H1 (cell line): ENCODE data around the gene OR10G2. TPM values are rescaled to one million over a fixed set of nuclear protein-coding genes. Genes with fewer than 3 reads are reported as not detected.

Experiments
- CTCF ChIA-PET: fragments of 300-600 bp; sonication (Branson Sonifier 250); formaldehyde crosslinking; loops from one replicate; lab custom pipeline; 2021; ENCODE audit not compliant: partially characterized antibody; lab: Charles Lee
- POLR2A ChIA-PET: fragments of 300-600 bp; sonication (Branson Sonifier 250); formaldehyde crosslinking; loops from one replicate; lab custom pipeline; 2021; ENCODE audit warnings: inconsistent platforms; ENCODE audit not compliant: partially characterized antibody; lab: Charles Lee
- DNase-seq, 2 experiments: peaks; one replicate each; pipeline versions ENCODE4 v3.0.0 to v3.0.0-alpha.2; 2010 to 2022; ENCODE audit warnings: low spot score in 2 of 2, low read depth in 1 of 2, mixed read lengths in 1 of 2
- FAIRE-seq: peaks from 2 replicates; lab custom pipeline; 2011; peaks lifted over from hg19 to GRCh38; lab: Jason Lieb, UNC
- H2AFZ ChIP-seq: 2 replicates; pipeline ENCODE4 v1.8.1; 2012; ENCODE audit warnings: low read length, inconsistent platforms
- H2AK5ac ChIP-seq: 2 replicates; pipeline ENCODE4 v1.6.1; 2013; ENCODE audit warnings: low read depth, low read length
- H2BK120ac ChIP-seq: replicated peaks from 2 replicates; pipeline ENCODE3; 2013; ENCODE audit warnings: low read depth, low read length, inconsistent platforms
- H2BK12ac ChIP-seq: 2 replicates; pipeline ENCODE4 v1.6.1; 2013; ENCODE audit warnings: low read depth, low read length
- H2BK15ac ChIP-seq: 2 replicates; pipeline ENCODE4 v1.6.1; 2013; ENCODE audit warnings: low read length
- H2BK20ac ChIP-seq: 2 replicates; pipeline ENCODE4 v1.6.1; 2013; ENCODE audit warnings: low read length
- H2BK5ac ChIP-seq: 2 replicates; pipeline ENCODE4 v1.6.1; 2013; ENCODE audit warnings: low read depth, low read length
- H3K14ac ChIP-seq: 2 replicates; pipeline ENCODE4 v1.6.1; 2013; ENCODE audit warnings: inconsistent platforms; ENCODE audit not compliant: insufficient read length
- H3K18ac ChIP-seq: 2 replicates; pipeline ENCODE4 v1.6.1; 2013; ENCODE audit warnings: low read length; ENCODE audit errors: extremely low read depth
- H3K23ac ChIP-seq: 2 replicates; pipeline ENCODE4 v1.6.1; 2013; ENCODE audit warnings: inconsistent platforms; ENCODE audit not compliant: insufficient read length
- H3K23me2 ChIP-seq: 2 replicates; pipeline ENCODE4 v1.6.1; 2013; ENCODE audit warnings: low read depth, low read length
- H3K27ac ChIP-seq: 2 replicates; pipeline ENCODE4 v1.6.1; 2011; ENCODE audit warnings: low read depth, low read length, inconsistent platforms
- H3K27me3 ChIP-seq, 4 experiments: replicated peaks in 1 of 4; 1 replicate in 1 of 4; 2 replicates in 3 of 4; pipeline versions ENCODE4 v1.6.1 to v1.8.1; 2011 to 2013; ENCODE audit warnings: low read length in 3 of 4, mild to moderate bottlenecking in 3 of 4, inconsistent platforms in 2 of 4, mixed read lengths in 2 of 4, moderate library complexity in 1 of 4; ENCODE audit not compliant: control insufficient read depth in 3 of 4, insufficient read depth in 3 of 4; ENCODE audit errors: extremely low read depth in 1 of 4
- H3K36me3 ChIP-seq, 4 experiments: 2 replicates each; pipeline versions ENCODE4 v1.6.1 to v1.8.1; 2011 to 2013; ENCODE audit warnings: mild to moderate bottlenecking in 4 of 4, low read length in 3 of 4, moderate library complexity in 2 of 4, control low read depth in 1 of 4, inconsistent platforms in 1 of 4; ENCODE audit not compliant: insufficient read depth in 4 of 4, control insufficient read depth in 2 of 4
- H3K4ac ChIP-seq: replicated peaks from 2 replicates; pipeline ENCODE3; 2013; ENCODE audit warnings: low read length, low read depth, mixed read lengths, inconsistent platforms; ENCODE audit not compliant: insufficient read length
- H3K4me1 ChIP-seq, 4 experiments: replicated peaks in 1 of 4; 1 replicate in 1 of 4; 2 replicates in 3 of 4; pipeline versions ENCODE4 v1.6.1 to v1.8.1; 2011 to 2013; ENCODE audit warnings: low read length in 3 of 4, inconsistent platforms in 2 of 4, mixed read lengths in 1 of 4; ENCODE audit not compliant: insufficient read depth in 4 of 4, control insufficient read depth in 3 of 4
- H3K4me2 ChIP-seq, 2 experiments: 2 replicates each; pipeline versions ENCODE4 v1.6.1 to v1.8.1; 2011 to 2013; ENCODE audit warnings: low read depth in 2 of 2, low read length in 2 of 2, control low read depth in 1 of 2, inconsistent platforms in 1 of 2, mild to moderate bottlenecking in 1 of 2; ENCODE audit not compliant: insufficient read depth in 1 of 2
- H3K4me3 ChIP-seq, 4 experiments: fragments of 200-600, 300-600 bp in 1 of 4; sonication (generic), shearing (Covaris generic), sonication (Bioruptor Twin) in 1 of 4; 2 replicates each; pipeline versions ENCODE4 v1.5.1 to v1.8.1; 2011 to 2016; ENCODE audit warnings: low read length in 4 of 4, low read depth in 3 of 4, control low read depth in 2 of 4, inconsistent platforms in 2 of 4, mild to moderate bottlenecking in 2 of 4, mixed read lengths in 1 of 4, moderate library complexity in 1 of 4; ENCODE audit not compliant: insufficient read depth in 2 of 4; ENCODE audit errors: extremely low read depth in 1 of 4
- H3K56ac ChIP-seq: replicated peaks from 2 replicates; pipeline ENCODE3; 2013; ENCODE audit warnings: low read depth, mild to moderate bottlenecking, mixed read lengths, low read length, inconsistent platforms; ENCODE audit not compliant: insufficient read length
- H3K79me1 ChIP-seq: 2 replicates; pipeline ENCODE4 v1.6.1; 2013; ENCODE audit warnings: low read depth, low read length, control low read depth
- H3K79me2 ChIP-seq, 2 experiments: 2 replicates each; pipeline versions ENCODE4 v1.6.1 to v1.8.1; 2012 to 2013; ENCODE audit warnings: low read length in 2 of 2, mild to moderate bottlenecking in 2 of 2, inconsistent platforms in 1 of 2; ENCODE audit not compliant: insufficient read depth in 2 of 2, control insufficient read depth in 1 of 2
- H3K9ac ChIP-seq, 4 experiments: replicated peaks in 1 of 4; 1 replicate in 1 of 4; 2 replicates in 3 of 4; pipeline versions ENCODE4 v1.6.1 to v1.8.1; 2011 to 2013; ENCODE audit warnings: low read depth in 3 of 4, low read length in 3 of 4, control low read depth in 2 of 4, mild to moderate bottlenecking in 2 of 4, moderate library complexity in 2 of 4, inconsistent platforms in 1 of 4; ENCODE audit errors: extremely low read depth in 1 of 4
- H3K9me3 ChIP-seq, 2 experiments: 2 replicates each; pipeline versions ENCODE4 v1.6.1 to v1.8.1; 2012 to 2013; ENCODE audit warnings: mild to moderate bottlenecking in 2 of 2, moderate library complexity in 2 of 2, control low read depth in 1 of 2, inconsistent platforms in 1 of 2, low read depth in 1 of 2, low read length in 1 of 2, mixed read lengths in 1 of 2; ENCODE audit not compliant: insufficient read depth in 2 of 2
- H4K20me1 ChIP-seq, 2 experiments: replicated peaks in 1 of 2; 2 replicates each; pipeline versions ENCODE3 to v1.8.1; 2011 to 2013; ENCODE audit warnings: inconsistent platforms in 2 of 2, low read length in 2 of 2, mild to moderate bottlenecking in 1 of 2; ENCODE audit not compliant: insufficient read depth in 2 of 2, control insufficient read depth in 1 of 2
- H4K5ac ChIP-seq: 2 replicates; pipeline ENCODE4 v1.6.1; 2013; ENCODE audit warnings: low read length, low read depth, mixed read lengths, inconsistent platforms; ENCODE audit not compliant: insufficient read length
- H4K8ac ChIP-seq: 2 replicates; pipeline ENCODE4 v1.8.0; 2013; ENCODE audit warnings: mild to moderate bottlenecking, moderate library complexity, low read length, inconsistent platforms; ENCODE audit not compliant: insufficient read depth; ENCODE audit errors: extremely low read depth
- H4K91ac ChIP-seq: replicated peaks from 2 replicates; pipeline ENCODE3; 2013; ENCODE audit warnings: low read length, mixed read lengths, inconsistent platforms; ENCODE audit not compliant: insufficient read length
- CBX5 ChIP-seq: fragments of 300-800, 300-1000 bp; sonication (generic); IDR thresholded peaks from 2 replicates; pipeline ENCODE4 v1.7.1; 2016; ENCODE audit warnings: antibody characterized with exemption, low read length, low read depth
- RFX5 ChIP-seq: IDR thresholded peaks from 2 replicates; pipeline ENCODE4 v1.6.1; 2011; ENCODE audit warnings: low read depth, low read length, improper control_type of control experiment, borderline replicate concordance
- WGBS, 2 experiments: shearing (Covaris generic) in 1 of 2; methylation state at CpG; one replicate each; pipeline versions ENCODE4 v1.1.6 to v1.1.7; 2013 to 2015; ENCODE audit warnings: low lambda C conversion rate in 2 of 2, mixed read lengths in 2 of 2, inconsistent platforms in 1 of 2, low coverage in 1 of 2, missing lambda C conversion rate in 1 of 2; ENCODE audit not compliant: insufficient replicate concordance in 2 of 2, insufficient coverage in 1 of 2, insufficient read length in 1 of 2; ENCODE audit errors: extremely low coverage in 1 of 2, missing lambda C conversion rate in 1 of 2; 5-methylcytosine and 5-hydroxymethylcytosine counted together
- polyA plus RNA-seq, 7 experiments: library from polyadenylated mRNA; depleted of rRNA in 3 of 7; stranded (reverse) in 5 of 7; unstranded in 2 of 7; fragments of >200 nt in 5 of 7; fragments of 200-250 nt in 2 of 7; gene quantifications; 1 replicate in 5 of 7; 2 replicates in 1 of 7; 4 replicates in 1 of 7; pipeline versions ENCODE4 v1.2.1 to v1.2.3, GENCODE V29; 2011 to 2013; ENCODE audit warnings: missing spikeins in 2 of 7, mixed read lengths in 2 of 7
- total RNA-seq: library from RNA; stranded (reverse); fragmentation: NEBNext Ultra II Directional; extraction: Animal tissue kit (Norgen Biotek cat#: 25700); gene quantifications from 2 replicates; pipeline ENCODE4 v1.2.1, GENCODE V29; 2021

OR10G2 gene
- total and polyA plus RNA-seq, 2 of the 8 experiments (the other 6 are each of a cell fraction or from before 2014, with no cell fraction given): not detected

DNA sequence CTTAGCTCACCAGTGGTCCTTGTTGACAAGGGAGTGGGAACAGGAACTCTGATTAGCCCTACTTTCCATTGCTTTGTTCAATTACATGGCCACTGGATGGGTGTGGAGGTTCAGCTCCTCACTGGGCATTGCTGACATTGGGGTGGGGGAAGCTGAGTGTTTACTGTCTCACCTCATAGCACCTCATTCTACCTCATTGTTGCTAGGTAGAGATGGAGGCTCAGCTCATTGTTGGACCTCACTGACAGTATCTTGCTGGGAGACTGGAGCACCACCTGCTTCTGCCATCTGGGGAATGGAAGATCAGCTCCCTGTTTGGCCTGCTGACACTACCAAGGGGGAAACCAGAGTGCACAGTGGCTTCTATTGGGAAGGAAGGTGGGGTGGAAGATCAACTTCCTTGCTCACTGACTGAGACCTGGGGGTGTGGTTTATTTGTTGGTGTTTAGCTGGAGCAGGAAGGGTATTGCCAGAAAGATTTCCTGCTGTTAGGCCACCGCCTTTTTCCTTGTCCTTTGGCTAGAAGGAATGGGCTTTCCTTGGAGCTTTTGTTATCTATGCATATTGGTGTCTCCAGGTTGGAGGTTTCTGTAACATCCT, 17.6 kb upstream of the OR10G2 start:
- Histone ChIP-seq H2AFZ (peak overlapping the region; percentile 93), H3K36me3 (no peaks in the 10 kb centered on the region), H2BK120ac (no peak overlapping the region), H4K20me1 (no peaks in the 10 kb centered on the region), H3K4ac (no peak overlapping the region), H3K4me3 (no peak overlapping the region), H2BK15ac (no peak overlapping the region), H2BK12ac (no peak overlapping the region), H3K9ac (no peak overlapping the region), H3K14ac (no peak overlapping the region), H2BK5ac (0 out of 2 replicates have a peak overlapping the region, but pooled peaks have one; percentile 29), H3K4me1 (peaks cover 0 to 5% (median 3%) of the 10 kb centered on the region in 4 experiments; a peak in 6 of 7 replicates), H3K56ac (no peak overlapping the region), H3K23me2 (no peaks in the 10 kb centered on the region), H3K9me3 (no peaks in the 10 kb centered on the region), H3K23ac (no peak overlapping the region), H3K27ac (no peak overlapping the region), H4K5ac (no peak overlapping the region), H3K79me1 (no peaks in the 10 kb centered on the region), H3K27me3 (no peaks in the 10 kb centered on the region), H4K8ac (no peak overlapping the region), H4K91ac (peak overlapping the region; percentile 5), H3K4me2 (peak overlapping the region in 1 of 2 experiments; percentile 17; a peak in 1 of 4 replicates), H2BK20ac (no peak overlapping the region), H2AK5ac (no peak overlapping the region), H3K79me2 (no peaks in the 10 kb centered on the region), H3K18ac (peak overlapping the region; percentile 36)
- 87% methylated on average over 1 of the region's 1 CpG; no CpG with 5 or more reads in 1 of the 2 experiments for WGBS, 2 experiments
- ChIA-PET CTCF (interaction anchor here (0.6 to 2.5 kb wide), 5 partner anchors 12 to 82 kb away, joined by 3 to 10 read pairs (median 4); no protein-coding TSS in a partner anchor), POLR2A (interaction anchor here (1.2 kb wide), 1 partner anchor 391 kb away, joined by 4 read pairs; no protein-coding TSS in a partner anchor)
- DNase-seq (no peak), FAIRE-seq (peak; percentile 63)
- peak; percentile 84 for TF ChIP-seq RFX5
- TF ChIP-seq CBX5: no peak
- TF ChIP-seq, all 59 proteins: peak for 1
